Keratinocyte (primary cell): ENCODE results near the gene RNASEH2B. TPM values are rescaled to one million over a fixed set of nuclear protein-coding genes. Genes with fewer than 3 reads are reported as not detected.

Experiments
- DNase-seq: peaks from one replicate; pipeline ENCODE4 v3.0.0-alpha.2; 2011; ENCODE audit warnings: low read depth, missing footprints, low spot score
- FAIRE-seq: peaks from 2 replicates; lab custom pipeline; 2011; peaks lifted over from hg19 to GRCh38; lab: Jason Lieb, UNC
- H2AFZ ChIP-seq: 2 replicates; pipeline ENCODE4 v1.6.0; 2012; ENCODE audit warnings: low read length, control low read depth, inconsistent platforms; ENCODE audit not compliant: control insufficient read depth
- H3K27ac ChIP-seq: 2 replicates; pipeline ENCODE4 v1.5.1; 2011; ENCODE audit warnings: low read length; ENCODE audit not compliant: control insufficient read depth, insufficient read depth
- H3K27me3 ChIP-seq: 3 replicates; pipeline ENCODE4 v1.6.0; 2011; ENCODE audit warnings: low read length; ENCODE audit not compliant: control insufficient read depth, insufficient read depth; ENCODE audit errors: extremely low read depth
- H3K36me3 ChIP-seq, 2 experiments: 2 replicates in 1 of 2; 3 replicates in 1 of 2; pipeline ENCODE4 v1.5.1; 2011; ENCODE audit warnings: low read length in 2 of 2, mild to moderate bottlenecking in 1 of 2; ENCODE audit not compliant: control insufficient read depth in 2 of 2, insufficient read depth in 2 of 2; ENCODE audit errors: extremely low read depth in 1 of 2
- H3K4me1 ChIP-seq: 3 replicates; pipeline ENCODE4 v1.5.1; 2011; ENCODE audit warnings: low read length; ENCODE audit not compliant: control insufficient read depth, insufficient read depth; ENCODE audit errors: extremely low read depth
- H3K4me2 ChIP-seq: 3 replicates; pipeline ENCODE4 v1.6.0; 2011; ENCODE audit warnings: low read depth, low read length; ENCODE audit not compliant: control insufficient read depth, insufficient read depth; ENCODE audit errors: extremely low read depth
- H3K4me3 ChIP-seq, 3 experiments: fragments of 200-600 bp in 1 of 3; sonication (generic) in 1 of 3; 2 replicates in 2 of 3; 3 replicates in 1 of 3; pipeline ENCODE4 v1.5.1; 2011 to 2016; ENCODE audit warnings: low read length in 3 of 3, mild to moderate bottlenecking in 3 of 3, control low read depth in 2 of 3, inconsistent platforms in 1 of 3, low read depth in 1 of 3, mixed read lengths in 1 of 3, mixed run types in 1 of 3, moderate library complexity in 1 of 3; ENCODE audit not compliant: control insufficient read depth in 2 of 3, insufficient read depth in 2 of 3; ENCODE audit errors: extremely low read depth in 1 of 3
- H3K79me2 ChIP-seq: 2 replicates; pipeline ENCODE4 v1.6.0; 2012; ENCODE audit warnings: low read length; ENCODE audit not compliant: control insufficient read depth, insufficient read depth
- H3K9ac ChIP-seq: 3 replicates; pipeline ENCODE4 v1.6.0; 2011; ENCODE audit warnings: low read length; ENCODE audit not compliant: control insufficient read depth, insufficient read depth; ENCODE audit errors: extremely low read depth
- H3K9me1 ChIP-seq: 3 replicates; pipeline ENCODE4 v1.6.0; 2011; ENCODE audit warnings: low read length; ENCODE audit not compliant: control insufficient read depth, insufficient read depth; ENCODE audit errors: extremely low read depth
- H3K9me3 ChIP-seq: 2 replicates; pipeline ENCODE4 v1.5.1; 2012; ENCODE audit warnings: low read depth, low read length; ENCODE audit not compliant: control insufficient read depth
- H4K20me1 ChIP-seq: 3 replicates; pipeline ENCODE4 v1.6.0; 2011; ENCODE audit warnings: low read length; ENCODE audit not compliant: control insufficient read depth, insufficient read depth; ENCODE audit errors: extremely low read depth
- EZH2 ChIP-seq: IDR thresholded peaks from one replicate; pipeline ENCODE4 v1.6.1; 2012; ENCODE audit warnings: inconsistent platforms, mild to moderate bottlenecking, low read length, moderate library complexity
- dilution Hi-C: fragments of 300-500 bp; cut with MboI; formaldehyde crosslinking; loops from one replicate; pipeline ENCODE4 v1.7.0; 2020; ENCODE audit warnings: low sequenced_read_pairs; ENCODE audit not compliant: extremely low pct_ligation_motif_present
- polyA plus RNA-seq, 5 experiments: library from polyadenylated mRNA; depleted of rRNA in 3 of 5; stranded (reverse) in 3 of 5; stranded (forward) in 1 of 5; unstranded in 1 of 5; fragments of >200 nt; gene quantifications; 1 replicate in 1 of 5; 2 replicates in 3 of 5; 3 replicates in 1 of 5; pipeline versions ENCODE4 v1.2.1 to v1.2.3, GENCODE V29; 2011 to 2012; ENCODE audit warnings: missing spikeins in 2 of 5, low read depth in 1 of 5, low replicate concordance in 1 of 5
- TF ChIP-seq, protein P1 (sequence below), 3 experiments: IDR thresholded peaks in 1 of 3; conservative IDR thresholded peaks in 1 of 3; optimal IDR thresholded peaks in 1 of 3; 2 replicates in 2 of 3; 3 replicates in 1 of 3; pipeline versions ENCODE3 to v1.5.1; 2011; ENCODE audit warnings: low read length in 3 of 3, mild to moderate bottlenecking in 3 of 3, moderate library complexity in 2 of 3, control low read depth in 1 of 3, inconsistent platforms in 1 of 3; ENCODE audit not compliant: insufficient read depth in 2 of 3; ENCODE audit errors: extremely low read depth in 1 of 3

RNASEH2B gene
- polyA plus RNA-seq, 1 donor (not counting 4 experiments of a cell fraction or from before 2014, with no cell fraction given): 26.1 TPM

GRCh38 chr13:50898338-50898737, 11.3 kb upstream of the RNASEH2B start:
- no peak for FAIRE-seq
- Histone ChIP-seq H3K9me3 (no peaks in the 10 kb centered on the region), H3K9ac (no peak overlapping the region), H4K20me1 (no peaks in the 10 kb centered on the region), H2AFZ (no peak overlapping the region), H3K4me3 (no peak overlapping the region), H3K9me1 (no peaks in the 10 kb centered on the region), H3K4me2 (no peak overlapping the region), H3K36me3 (no peaks in the 10 kb centered on the region), H3K27ac (no peak overlapping the region), H3K4me1 (peaks cover 4% of the 10 kb centered on the region), H3K79me2 (no peaks in the 10 kb centered on the region), H3K27me3 (no peaks in the 10 kb centered on the region)
- DNase-seq: no peak
- dilution Hi-C loops: no loop called here
- TF ChIP-seq, protein P1, sequence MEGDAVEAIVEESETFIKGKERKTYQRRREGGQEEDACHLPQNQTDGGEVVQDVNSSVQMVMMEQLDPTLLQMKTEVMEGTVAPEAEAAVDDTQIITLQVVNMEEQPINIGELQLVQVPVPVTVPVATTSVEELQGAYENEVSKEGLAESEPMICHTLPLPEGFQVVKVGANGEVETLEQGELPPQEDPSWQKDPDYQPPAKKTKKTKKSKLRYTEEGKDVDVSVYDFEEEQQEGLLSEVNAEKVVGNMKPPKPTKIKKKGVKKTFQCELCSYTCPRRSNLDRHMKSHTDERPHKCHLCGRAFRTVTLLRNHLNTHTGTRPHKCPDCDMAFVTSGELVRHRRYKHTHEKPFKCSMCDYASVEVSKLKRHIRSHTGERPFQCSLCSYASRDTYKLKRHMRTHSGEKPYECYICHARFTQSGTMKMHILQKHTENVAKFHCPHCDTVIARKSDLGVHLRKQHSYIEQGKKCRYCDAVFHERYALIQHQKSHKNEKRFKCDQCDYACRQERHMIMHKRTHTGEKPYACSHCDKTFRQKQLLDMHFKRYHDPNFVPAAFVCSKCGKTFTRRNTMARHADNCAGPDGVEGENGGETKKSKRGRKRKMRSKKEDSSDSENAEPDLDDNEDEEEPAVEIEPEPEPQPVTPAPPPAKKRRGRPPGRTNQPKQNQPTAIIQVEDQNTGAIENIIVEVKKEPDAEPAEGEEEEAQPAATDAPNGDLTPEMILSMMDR (optimal IDR thresholded peaks at IDR 0.05 in 1 of 3, IDR thresholded peaks at IDR 0.05 in 1 of 3, conservative IDR thresholded peaks at IDR 0.05 in 1 of 3; ENCODE audit: extremely low read depth in 1 of 3, insufficient read depth in 2 of 3, low read length in 3 of 3): no peak
- TF ChIP-seq EZH2: no peak

- TF ChIP-seq, protein P1 (optimal IDR thresholded peaks at IDR 0.05 in 1 of 3, IDR thresholded peaks at IDR 0.05 in 1 of 3, conservative IDR thresholded peaks at IDR 0.05 in 1 of 3; ENCODE audit: extremely low read depth in 1 of 3, insufficient read depth in 2 of 3, low read length in 3 of 3): no peak
- TF ChIP-seq EZH2: no peak
- Histone ChIP-seq H3K36me3 (no peaks in the 10 kb centered on the region), H3K27me3 (no peaks in the 10 kb centered on the region), H3K4me2 (no peak overlapping the region), H3K4me1 (peaks cover 4% of the 10 kb centered on the region), H3K9ac (no peak overlapping the region), H4K20me1 (no peaks in the 10 kb centered on the region), H3K27ac (no peak overlapping the region), H3K9me3 (no peaks in the 10 kb centered on the region), H3K79me2 (no peaks in the 10 kb centered on the region), H3K9me1 (no peaks in the 10 kb centered on the region), H3K4me3 (no peak overlapping the region), H2AFZ (no peak overlapping the region)
- no peak for FAIRE-seq
- dilution Hi-C loops: no loop called here
- no peak for DNase-seq
Observed at GRCh38 chr13:50901701-50902100, 7.9 kb upstream of the RNASEH2B start.
